ENCODE measurements around the gene DIP2B. TPM values are rescaled to one million over a fixed set of nuclear protein-coding genes. Genes with fewer than 3 reads are reported as not detected.

The DIP2B gene
- polyA plus RNA-seq, 3 donors, result 3.5 to 12.3 (median 6.5) TPM

DNA sequence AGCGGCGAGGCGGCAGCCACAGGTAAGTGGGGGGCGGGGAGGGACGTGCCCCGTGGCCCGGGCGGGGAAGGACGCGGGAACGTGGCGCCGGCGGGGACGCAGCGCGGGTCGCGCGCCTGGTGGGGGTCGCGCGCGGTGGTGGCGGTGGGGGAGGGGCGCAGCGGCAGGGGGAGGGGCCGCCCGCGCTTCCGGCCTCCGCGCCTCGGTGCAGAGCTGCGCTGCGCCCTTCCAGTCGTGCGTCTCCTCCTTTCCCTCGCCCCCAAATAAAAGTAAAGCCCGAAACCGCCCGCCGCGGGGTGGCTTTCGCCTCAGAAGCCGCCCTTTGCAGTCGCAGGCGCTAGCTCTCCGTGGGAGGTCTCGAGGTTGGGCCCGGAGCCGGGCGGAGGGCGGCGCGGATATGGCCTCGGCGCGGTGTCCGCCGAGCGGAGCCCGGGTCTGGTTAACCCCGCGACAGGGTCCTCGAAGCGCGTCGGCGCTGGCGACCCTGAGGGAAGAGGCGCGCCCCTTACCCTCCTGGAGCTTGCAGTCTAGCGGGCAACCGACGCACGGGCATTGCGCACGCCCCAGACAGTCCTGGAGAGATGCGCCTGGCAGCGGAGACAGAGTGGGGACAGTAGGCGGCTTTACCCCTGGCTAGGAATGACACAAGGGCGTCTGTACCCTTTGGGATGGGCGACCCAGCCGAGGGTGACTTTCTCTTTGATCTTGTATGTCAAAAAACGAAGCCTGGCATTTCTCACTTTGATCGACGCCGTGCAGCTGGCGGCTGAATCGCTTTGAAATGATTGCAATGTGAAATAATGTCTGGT, 259.7 kb downstream of the DIP2B start:
- Histone ChIP-seq H3K9ac (ENCODE audit: insufficient read depth, low read length, poor library complexity, severe bottlenecking) (peak overlapping the region; percentile 84), H3K4me1 (ENCODE audit: control insufficient read depth in 1 of 2, insufficient read depth in 2 of 2, low read length in 2 of 2) (peaks cover 33 to 48% of the 10 kb centered on the region in 2 donors), H3K4me2 (replicated peaks; ENCODE audit: extremely low read depth, low read length, poor library complexity, severe bottlenecking) (peak overlapping the region; percentile 92), H3K27me3 (ENCODE audit: control insufficient read depth in 2 of 2, insufficient read depth in 2 of 2, low read length in 2 of 2) (no peaks in the 10 kb centered on the region), H4K20me1 (ENCODE audit: insufficient read depth, low read length) (peaks cover 38% of the 10 kb centered on the region), H3K27ac (ENCODE audit: low read depth in 1 of 2, low read length in 2 of 2) (peak overlapping the region; percentile 92 to 99), H3K9me3 (replicated peaks in 1 of 2; ENCODE audit: control insufficient read depth in 1 of 2, insufficient read depth in 1 of 2, low read length in 2 of 2) (no peaks in the 10 kb centered on the region), H3K4me3 (replicated peaks in 1 of 3; ENCODE audit: low read depth in 2 of 3, low read length in 3 of 3) (peak overlapping the region; percentile 72 to 97 (median 91)), H3K36me3 (replicated peaks in 1 of 2; ENCODE audit: control insufficient read depth in 1 of 2, insufficient read depth in 2 of 2, low read length in 2 of 2) (no peaks in the 10 kb centered on the region), H2AFZ (ENCODE audit: insufficient read depth, low read depth, low read length, poor library complexity, severe bottlenecking) (peak overlapping the region; percentile 90), H3K79me2 (ENCODE audit: insufficient read depth, low read length) (peaks cover 64% of the 10 kb centered on the region)
- DNase-seq, result peak in 2 of 3 donors; percentile 21 to 32
- TF ChIP-seq, protein P1, sequence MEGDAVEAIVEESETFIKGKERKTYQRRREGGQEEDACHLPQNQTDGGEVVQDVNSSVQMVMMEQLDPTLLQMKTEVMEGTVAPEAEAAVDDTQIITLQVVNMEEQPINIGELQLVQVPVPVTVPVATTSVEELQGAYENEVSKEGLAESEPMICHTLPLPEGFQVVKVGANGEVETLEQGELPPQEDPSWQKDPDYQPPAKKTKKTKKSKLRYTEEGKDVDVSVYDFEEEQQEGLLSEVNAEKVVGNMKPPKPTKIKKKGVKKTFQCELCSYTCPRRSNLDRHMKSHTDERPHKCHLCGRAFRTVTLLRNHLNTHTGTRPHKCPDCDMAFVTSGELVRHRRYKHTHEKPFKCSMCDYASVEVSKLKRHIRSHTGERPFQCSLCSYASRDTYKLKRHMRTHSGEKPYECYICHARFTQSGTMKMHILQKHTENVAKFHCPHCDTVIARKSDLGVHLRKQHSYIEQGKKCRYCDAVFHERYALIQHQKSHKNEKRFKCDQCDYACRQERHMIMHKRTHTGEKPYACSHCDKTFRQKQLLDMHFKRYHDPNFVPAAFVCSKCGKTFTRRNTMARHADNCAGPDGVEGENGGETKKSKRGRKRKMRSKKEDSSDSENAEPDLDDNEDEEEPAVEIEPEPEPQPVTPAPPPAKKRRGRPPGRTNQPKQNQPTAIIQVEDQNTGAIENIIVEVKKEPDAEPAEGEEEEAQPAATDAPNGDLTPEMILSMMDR (IDR thresholded peaks at IDR 0.05), result no peak
- H3K27ac Mint-ChIP-seq, result peak overlapping the region; percentile 95 to 99 (median 98)
- H3K4me1 Mint-ChIP-seq, result peaks cover 36% of the 10 kb centered on the region
- H3K9me3 Mint-ChIP-seq, result no peaks in the 10 kb centered on the region
- WGBS (ENCODE audit: insufficient coverage), result 0% methylated on average over 63 of the region's 91 CpGs
- H3K36me3 Mint-ChIP-seq, result peaks cover 2 to 7% of the 10 kb centered on the region in 2 donors
- intact Hi-C loops (cut with micrococcal nuclease), result loop anchor here (5.0 to 10.0 kb wide), 3 partner anchors 260 to 320 kb away; partner anchors contain the start of genes CSRNP2 (in 1 of the 2), DIP2B (in 1 of the 2) and LETMD1 (in 1 of the 2)
- peaks cover 0 to 2% (median 1%) of the 10 kb centered on the region in 3 donors for H3K27me3 Mint-ChIP-seq (ENCODE audit: low read depth in 3 of 3)
- H3K4me3 Mint-ChIP-seq, result peak overlapping the region; percentile 90 to 94

DNA sequence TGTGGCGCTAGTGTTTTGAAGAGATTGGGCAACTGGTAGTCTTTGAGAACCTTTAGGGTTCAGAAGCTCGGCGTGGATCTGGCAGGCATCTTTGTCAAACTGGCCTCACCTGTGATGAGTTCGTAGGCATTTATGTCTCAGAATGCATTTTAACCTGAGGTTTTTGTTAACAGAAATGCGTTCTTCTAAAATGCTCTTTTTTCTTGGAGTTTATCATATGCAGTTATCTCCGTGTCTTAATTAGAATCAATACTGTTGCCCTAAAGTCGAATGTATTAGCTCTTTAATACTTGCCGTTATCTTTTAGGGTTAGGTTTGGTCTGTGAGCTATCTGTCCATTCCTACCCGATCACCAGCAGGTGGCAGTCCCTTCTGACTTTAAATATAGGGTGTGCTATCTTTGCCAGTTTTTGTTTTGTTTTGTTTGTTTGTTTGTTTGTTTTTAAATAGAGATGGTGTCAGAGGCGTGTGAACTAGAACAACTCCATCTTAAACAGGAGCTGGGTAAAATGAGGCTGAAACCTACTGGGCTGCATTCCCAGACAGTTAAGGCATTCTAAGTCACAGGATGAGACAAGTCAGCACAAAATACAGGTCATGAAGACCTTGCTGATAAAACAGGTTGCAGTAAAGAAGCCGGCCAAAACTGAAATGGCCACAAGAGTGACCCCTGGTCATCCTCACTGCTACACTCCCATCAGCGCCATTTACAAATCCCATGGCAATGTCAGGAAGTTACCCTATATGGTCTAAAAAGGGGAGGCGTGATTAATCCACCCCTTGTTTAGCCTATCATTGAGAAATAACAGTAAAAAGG, 260.5 kb downstream of the DIP2B start:
- Mint-ChIP-seq H3K4me1 (peaks cover 36% of the 10 kb centered on the region), H3K9me3 (no peaks in the 10 kb centered on the region), H3K4me3 (peak overlapping the region; percentile 87 to 89), H3K27me3 (ENCODE audit: low read depth in 3 of 3) (peaks cover 0 to 2% (median 1%) of the 10 kb centered on the region in 3 donors), H3K27ac (peak overlapping the region; percentile 76 to 96 (median 84)), H3K36me3 (peaks cover 2 to 7% of the 10 kb centered on the region in 2 donors)
- H3K36me3 ChIP-seq (replicated peaks in 1 of 2; ENCODE audit: control insufficient read depth in 1 of 2, insufficient read depth in 2 of 2, low read length in 2 of 2), result peaks cover 0 to 4% of the 10 kb centered on the region in 2 donors
- no peaks in the 10 kb centered on the region for H3K9me3 ChIP-seq (replicated peaks in 1 of 2; ENCODE audit: control insufficient read depth in 1 of 2, insufficient read depth in 1 of 2, low read length in 2 of 2)
- peak overlapping the region; percentile 84 for H3K9ac ChIP-seq (ENCODE audit: insufficient read depth, low read length, poor library complexity, severe bottlenecking)
- peak overlapping the region; percentile 92 to 99 for H3K27ac ChIP-seq (ENCODE audit: low read depth in 1 of 2, low read length in 2 of 2)
- H3K79me2 ChIP-seq (ENCODE audit: insufficient read depth, low read length), result peaks cover 72% of the 10 kb centered on the region
- peaks cover 33 to 47% of the 10 kb centered on the region in 2 donors for H3K4me1 ChIP-seq (ENCODE audit: control insufficient read depth in 1 of 2, insufficient read depth in 2 of 2, low read length in 2 of 2)
- WGBS (ENCODE audit: insufficient coverage), result 5% methylated on average over 4 of the region's 13 CpGs
- peaks cover 40% of the 10 kb centered on the region for H4K20me1 ChIP-seq (ENCODE audit: insufficient read depth, low read length)
- intact Hi-C loops (cut with micrococcal nuclease), result loop anchor here in 1 of 2 donors (10.0 kb wide), 2 partner anchors 261 to 319 kb away; partner anchors contain the start of genes CSRNP2 and DIP2B
- peak overlapping the region; percentile 92 for H3K4me2 ChIP-seq (replicated peaks; ENCODE audit: extremely low read depth, low read length, poor library complexity, severe bottlenecking)
- TF ChIP-seq, protein P1 (IDR thresholded peaks at IDR 0.05), result peak; percentile 77
- no peaks in the 10 kb centered on the region for H3K27me3 ChIP-seq (ENCODE audit: control insufficient read depth in 2 of 2, insufficient read depth in 2 of 2, low read length in 2 of 2)
- peak overlapping the region; percentile 72 to 97 (median 91) for H3K4me3 ChIP-seq (replicated peaks in 1 of 3; ENCODE audit: low read depth in 2 of 3, low read length in 3 of 3)
- peak overlapping the region; percentile 90 for H2AFZ ChIP-seq (ENCODE audit: insufficient read depth, low read depth, low read length, poor library complexity, severe bottlenecking)
- peak; percentile 32 to 48 (median 48) for DNase-seq

Data from CD14-positive monocyte (primary cell).